ENCODE results near the gene HNF1B. TPM values are rescaled to one million over a fixed set of nuclear protein-coding genes. Genes with fewer than 3 reads are reported as not detected.

HNF1B gene
- total RNA-seq, 1 experiment from 2014 or later: not detected

DNA sequence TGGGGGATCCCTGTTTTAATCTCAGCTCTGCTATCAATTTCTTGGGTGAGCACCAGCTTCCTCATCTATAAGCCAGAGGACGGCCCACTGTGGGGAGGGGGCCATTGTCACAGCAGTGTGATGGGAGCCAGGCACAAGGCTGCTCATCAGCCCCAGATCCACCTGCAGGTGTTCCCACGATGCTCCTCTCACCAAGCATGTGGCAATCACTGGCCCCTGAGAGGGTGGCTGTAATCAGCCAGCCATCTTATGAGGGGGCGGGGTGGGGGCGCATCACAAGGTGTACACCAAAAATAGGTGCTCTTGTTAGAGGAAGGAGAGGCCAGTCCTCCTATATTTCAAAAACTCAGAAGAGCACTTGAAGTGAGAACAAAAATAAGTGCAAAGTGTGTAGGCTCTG is 31.2 kb downstream of the HNF1B start:
- no peak overlapping the region for H3K4me3 Mint-ChIP-seq (ENCODE audit: unreplicated experiment)

GRCh38 chr17:37713028-37713431 is 31.8 kb downstream of the HNF1B start:
- no peak for TF ChIP-seq CTCF (IDR thresholded peaks at IDR 0.05; ENCODE audit: unreplicated experiment)
- no peaks in the 10 kb centered on the region for H3K9me3 Mint-ChIP-seq (ENCODE audit: unreplicated experiment)
- H3K36me3 Mint-ChIP-seq (ENCODE audit: insufficient read depth, unreplicated experiment): no peaks in the 10 kb centered on the region
- no peak overlapping the region for H3K27ac Mint-ChIP-seq (ENCODE audit: low read depth, unreplicated experiment)
- ChIA-PET POLR2A (no interaction called here), CTCF (no interaction called here)
- no TSS peak for BruUV-seq (replicated peaks)
- no peak overlapping the region for H3K4me3 Mint-ChIP-seq (ENCODE audit: unreplicated experiment)
- peaks cover 16% of the 10 kb centered on the region for H3K27me3 Mint-ChIP-seq (ENCODE audit: insufficient read depth, unreplicated experiment)
- peaks cover 20% of the 10 kb centered on the region for H3K4me1 Mint-ChIP-seq (ENCODE audit: insufficient read depth, unreplicated experiment)
- intact Hi-C loops (cut with micrococcal nuclease): no loop called here
- no peak for DNase-seq (ENCODE audit: unreplicated experiment)

More for the DNA sequence above, 31.2 kb downstream of the HNF1B start:
- DNase-seq (ENCODE audit: unreplicated experiment): no peak
- Mint-ChIP-seq H3K27me3 (ENCODE audit: insufficient read depth, unreplicated experiment) (peaks cover 16% of the 10 kb centered on the region), H3K36me3 (ENCODE audit: insufficient read depth, unreplicated experiment) (no peaks in the 10 kb centered on the region), H3K4me1 (ENCODE audit: insufficient read depth, unreplicated experiment) (peaks cover 19% of the 10 kb centered on the region), H3K27ac (ENCODE audit: low read depth, unreplicated experiment) (no peak overlapping the region), H3K9me3 (ENCODE audit: unreplicated experiment) (no peaks in the 10 kb centered on the region)
- intact Hi-C loops (cut with micrococcal nuclease): no loop called here
- CTCF ChIA-PET: no interaction called here
- TF ChIP-seq CTCF (IDR thresholded peaks at IDR 0.05; ENCODE audit: unreplicated experiment): no peak
- no TSS peak for BruUV-seq (replicated peaks)
- POLR2A ChIA-PET: no interaction called here

DNA sequence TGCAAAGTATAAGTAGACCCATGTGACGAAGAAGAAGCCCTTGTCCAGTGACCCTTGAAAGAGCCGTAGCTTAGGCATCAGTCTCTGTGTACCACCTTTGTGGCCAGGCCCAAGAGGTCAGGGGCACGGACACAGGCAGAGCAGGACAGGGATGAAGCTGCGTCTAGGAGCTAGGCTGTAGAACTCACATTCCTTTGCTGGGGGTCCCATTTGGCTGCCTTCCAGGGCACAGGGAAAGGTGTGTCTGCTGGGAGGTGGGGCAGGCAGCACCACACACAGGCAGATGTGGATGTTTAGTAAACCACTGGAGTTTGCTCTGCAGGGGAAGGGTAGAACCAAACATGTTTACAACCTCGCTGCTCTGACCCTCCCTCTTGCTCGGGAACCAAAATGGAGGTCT is 33.7 kb downstream of the HNF1B start:
- Mint-ChIP-seq H3K9me3 (ENCODE audit: unreplicated experiment) (no peaks in the 10 kb centered on the region), H3K36me3 (ENCODE audit: insufficient read depth, unreplicated experiment) (no peaks in the 10 kb centered on the region), H3K27ac (ENCODE audit: low read depth, unreplicated experiment) (no peak overlapping the region), H3K4me1 (ENCODE audit: insufficient read depth, unreplicated experiment) (peaks cover 5% of the 10 kb centered on the region), H3K4me3 (ENCODE audit: unreplicated experiment) (no peak overlapping the region), H3K27me3 (ENCODE audit: insufficient read depth, unreplicated experiment) (peaks cover 16% of the 10 kb centered on the region)
- CTCF ChIA-PET: interaction anchor here (0.6 to 1.1 kb wide), 3 partner anchors 47 to 1813 kb away, joined by 3 to 4 read pairs (median 4); no protein-coding TSS in a partner anchor
- POLR2A ChIA-PET: no interaction called here
- DNase-seq (ENCODE audit: unreplicated experiment): no peak
- TF ChIP-seq CTCF (IDR thresholded peaks at IDR 0.05; ENCODE audit: unreplicated experiment): no peak
- intact Hi-C loops (cut with micrococcal nuclease): no loop called here
- no TSS peak for BruUV-seq (replicated peaks)

DNA sequence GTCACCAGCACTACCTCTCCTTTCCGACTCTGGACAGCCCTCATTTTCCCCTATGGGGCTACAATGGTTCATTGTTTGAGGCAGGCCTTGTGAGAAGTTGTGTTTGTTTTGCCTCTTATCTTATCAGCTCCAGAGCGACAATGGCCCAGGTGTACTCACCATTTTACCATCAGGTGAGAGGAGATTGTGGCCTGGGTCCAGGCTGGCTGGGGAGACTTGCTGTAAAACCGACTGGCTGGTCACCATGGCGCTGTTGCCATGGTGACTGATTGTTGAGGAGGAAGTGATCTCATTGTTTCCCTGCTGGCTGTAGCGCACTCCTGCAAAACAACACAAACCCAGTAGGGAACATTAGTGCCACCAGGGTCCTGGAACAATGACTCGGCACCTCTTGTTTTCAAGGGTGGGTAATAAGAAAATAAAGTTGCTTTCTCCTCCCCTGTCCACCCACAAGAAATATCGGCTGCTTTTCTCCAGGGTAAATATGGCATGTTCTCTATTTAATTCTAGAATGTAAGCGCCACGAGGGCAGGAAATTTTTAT is 34.4 kb downstream of the HNF1B start:
- H3K4me1 Mint-ChIP-seq (ENCODE audit: insufficient read depth, unreplicated experiment): peaks cover 5% of the 10 kb centered on the region
- H3K36me3 Mint-ChIP-seq (ENCODE audit: insufficient read depth, unreplicated experiment): no peaks in the 10 kb centered on the region
- peaks cover 16% of the 10 kb centered on the region for H3K27me3 Mint-ChIP-seq (ENCODE audit: insufficient read depth, unreplicated experiment)
- intact Hi-C loops (cut with micrococcal nuclease): no loop called here
- ChIA-PET POLR2A (interaction anchor here (0.7 kb wide), 1 partner anchor 38 kb away, joined by 4 read pairs; no protein-coding TSS in a partner anchor), CTCF (interaction anchor here (0.6 kb wide), 1 partner anchor 48 kb away, joined by 4 read pairs; no protein-coding TSS in a partner anchor)
- BruUV-seq (replicated peaks): no TSS peak
- no peak overlapping the region for H3K27ac Mint-ChIP-seq (ENCODE audit: low read depth, unreplicated experiment)
- TF ChIP-seq CTCF (IDR thresholded peaks at IDR 0.05; ENCODE audit: unreplicated experiment): no peak
- no peak for DNase-seq (ENCODE audit: unreplicated experiment)
- H3K9me3 Mint-ChIP-seq (ENCODE audit: unreplicated experiment): no peaks in the 10 kb centered on the region
- no peak overlapping the region for H3K4me3 Mint-ChIP-seq (ENCODE audit: unreplicated experiment)

All from MCF 10A (cell line).